ENCODE data around the gene SCAMP4.

DNA sequence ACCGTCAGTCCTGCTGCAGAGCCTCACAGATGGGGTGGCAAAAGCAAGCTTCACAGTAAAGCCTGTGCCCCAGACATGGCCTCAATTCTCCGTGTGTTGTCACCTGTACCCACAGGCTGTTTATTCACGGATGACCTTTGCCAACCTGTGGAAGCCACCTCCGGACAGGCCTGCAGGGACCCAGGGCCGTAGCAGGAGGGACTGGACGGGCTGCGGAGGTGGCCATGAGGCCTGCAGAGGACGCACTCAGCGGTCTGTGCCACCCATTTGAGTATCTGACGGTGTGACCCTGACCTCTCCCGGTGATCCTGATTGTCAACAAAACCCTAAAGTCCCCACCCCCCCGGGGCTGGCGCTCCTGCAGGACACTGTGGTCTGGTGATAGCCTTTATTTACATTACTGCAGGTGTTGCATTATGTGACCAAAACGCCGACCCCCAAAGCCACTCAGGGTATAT is 34.0 kb upstream of the SCAMP4 start:
- TF ChIP-seq CTCF (IDR thresholded peaks at IDR 0.05) (no peak), POLR2A (IDR thresholded peaks at IDR 0.05) (no peak), POLR2AphosphoS5 (IDR thresholded peaks at IDR 0.05) (no peak), EP300 (IDR thresholded peaks at IDR 0.05) (no peak)

Data from sigmoid colon (tissue), 4 donors.